GM21619 (cell line): ENCODE results near the gene DSCAML1.

Source experiments
- ATAC-seq: cut with Tn5 transposase; IDR thresholded peaks from one replicate; pipeline ENCODE4 v1.9.1; 2021; ENCODE audit not compliant: unreplicated experiment

Gene DSCAML1

DNA sequence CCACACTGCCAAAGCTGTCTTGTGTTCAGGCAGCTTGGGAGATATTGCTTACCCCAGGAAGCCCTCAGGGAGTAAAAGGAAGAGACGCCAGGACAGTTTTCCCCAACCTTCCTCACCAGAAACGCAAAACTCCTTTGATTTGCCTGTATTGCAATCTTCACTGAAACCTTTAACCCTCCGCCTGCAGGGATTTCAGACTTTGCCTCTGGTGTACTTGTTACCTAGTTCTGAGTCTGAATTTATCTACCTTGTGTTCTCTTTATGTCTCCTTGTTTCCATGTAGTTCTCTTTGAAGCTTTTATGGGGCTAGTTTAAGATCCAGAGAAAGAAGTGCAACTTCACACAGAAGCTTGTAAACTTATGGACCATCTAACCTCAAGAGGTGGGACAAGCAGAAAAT, 154.2 kb downstream of the DSCAML1 start:
- no peak for ATAC-seq

GRCh38 chr11:117642396-117642795, 154.6 kb downstream of the DSCAML1 start:
- ATAC-seq: no peak

DNA sequence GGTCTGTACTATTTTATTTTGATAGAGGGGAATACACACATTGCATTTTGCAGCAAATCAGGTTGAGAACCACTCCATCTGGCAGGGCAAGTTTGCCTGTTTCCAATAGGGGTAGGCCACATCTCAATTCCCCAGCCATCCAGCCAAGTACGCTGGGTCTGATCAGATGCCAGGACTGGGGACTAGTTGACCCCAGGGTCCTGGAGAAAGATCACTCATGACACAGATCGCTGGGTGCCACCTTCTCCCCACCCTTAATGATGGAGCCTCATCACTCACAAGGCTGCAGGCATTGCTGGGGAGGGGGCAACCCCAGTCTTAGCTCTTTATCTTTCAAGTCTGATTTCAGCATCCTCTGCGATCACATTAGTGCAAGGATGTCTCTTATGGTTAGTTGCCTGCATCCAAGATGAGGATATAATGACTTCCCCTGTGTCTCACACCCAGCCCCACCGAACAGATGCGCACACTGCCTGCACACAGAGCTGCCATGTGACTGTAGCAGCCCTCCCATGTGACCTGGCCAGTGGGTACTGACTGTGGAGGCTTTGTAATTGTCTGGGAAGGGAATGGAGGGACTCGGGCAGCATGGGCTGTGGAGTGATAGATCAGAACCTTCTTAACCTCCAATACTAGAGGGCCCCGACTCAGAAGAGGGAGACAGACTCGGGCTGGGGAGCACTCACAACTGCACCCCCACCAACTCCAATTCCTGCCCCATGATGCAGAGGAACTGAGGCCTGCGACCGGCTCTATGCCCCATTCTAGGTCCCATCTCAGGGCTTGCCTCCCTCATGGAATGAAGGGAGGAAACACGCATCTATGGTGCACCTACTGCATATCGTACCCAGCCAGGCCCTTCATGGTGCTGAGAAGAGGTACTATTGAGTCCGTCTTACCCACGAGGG, 155.8 kb downstream of the DSCAML1 start:
- no peak for ATAC-seq

DNA sequence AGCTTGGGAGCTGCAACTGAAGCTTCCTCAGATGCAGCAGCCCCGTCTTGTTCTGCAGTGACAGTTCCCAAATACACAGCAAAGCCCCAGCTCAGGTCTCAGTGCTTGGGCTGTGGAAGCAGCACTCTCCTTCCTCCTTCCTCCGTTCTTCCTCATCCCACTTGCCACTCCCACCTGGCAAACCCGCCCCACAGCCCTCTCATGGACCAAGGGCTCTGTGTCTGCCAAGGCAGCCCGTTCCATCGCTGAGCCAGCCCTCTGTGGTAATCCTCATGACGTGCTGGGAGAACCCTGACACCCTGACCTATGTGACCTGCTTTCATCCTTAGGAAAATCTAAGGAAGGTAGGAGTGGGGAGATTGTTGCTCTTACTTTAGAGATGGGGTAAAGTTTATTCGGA, 157.0 kb downstream of the DSCAML1 start:
- no peak for ATAC-seq

- ATAC-seq: no peak
Observed at GRCh38 chr11:117639601-117640000, 157.4 kb downstream of the DSCAML1 start.

DNA sequence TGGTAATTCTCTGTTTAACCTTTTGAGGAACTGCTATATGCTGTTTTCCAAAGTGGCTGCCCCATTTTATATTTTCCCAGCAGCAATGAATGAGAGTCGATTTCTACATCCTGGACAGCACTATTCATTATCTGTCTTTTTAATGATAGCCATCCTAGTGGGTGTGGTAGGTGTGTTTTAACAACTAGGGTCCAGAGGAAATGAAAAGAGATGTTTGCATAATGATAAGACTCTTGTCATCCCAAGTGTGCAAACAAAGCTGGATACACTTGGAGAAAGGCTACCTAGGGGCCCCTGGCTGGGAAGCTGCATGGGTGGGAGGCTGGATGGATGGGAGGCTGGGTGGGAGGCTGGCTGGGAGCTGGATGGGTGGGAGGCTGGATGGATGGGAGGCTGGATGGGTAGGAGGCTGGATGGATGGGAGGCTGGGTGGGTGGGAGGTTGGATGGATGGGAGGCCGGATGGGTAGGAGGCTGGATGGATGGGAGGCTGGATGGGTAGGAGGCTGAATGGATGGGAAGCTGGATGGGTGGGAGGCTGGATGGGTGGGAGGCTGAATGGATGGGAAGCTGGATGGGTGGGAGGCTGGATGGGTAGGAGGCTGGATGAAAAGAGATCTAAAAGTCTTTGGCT, 158.0 kb downstream of the DSCAML1 start:
- ATAC-seq: no peak

- ATAC-seq: no peak
Observed at GRCh38 chr11:117634756-117635603, 162.0 kb downstream of the DSCAML1 start.

DNA sequence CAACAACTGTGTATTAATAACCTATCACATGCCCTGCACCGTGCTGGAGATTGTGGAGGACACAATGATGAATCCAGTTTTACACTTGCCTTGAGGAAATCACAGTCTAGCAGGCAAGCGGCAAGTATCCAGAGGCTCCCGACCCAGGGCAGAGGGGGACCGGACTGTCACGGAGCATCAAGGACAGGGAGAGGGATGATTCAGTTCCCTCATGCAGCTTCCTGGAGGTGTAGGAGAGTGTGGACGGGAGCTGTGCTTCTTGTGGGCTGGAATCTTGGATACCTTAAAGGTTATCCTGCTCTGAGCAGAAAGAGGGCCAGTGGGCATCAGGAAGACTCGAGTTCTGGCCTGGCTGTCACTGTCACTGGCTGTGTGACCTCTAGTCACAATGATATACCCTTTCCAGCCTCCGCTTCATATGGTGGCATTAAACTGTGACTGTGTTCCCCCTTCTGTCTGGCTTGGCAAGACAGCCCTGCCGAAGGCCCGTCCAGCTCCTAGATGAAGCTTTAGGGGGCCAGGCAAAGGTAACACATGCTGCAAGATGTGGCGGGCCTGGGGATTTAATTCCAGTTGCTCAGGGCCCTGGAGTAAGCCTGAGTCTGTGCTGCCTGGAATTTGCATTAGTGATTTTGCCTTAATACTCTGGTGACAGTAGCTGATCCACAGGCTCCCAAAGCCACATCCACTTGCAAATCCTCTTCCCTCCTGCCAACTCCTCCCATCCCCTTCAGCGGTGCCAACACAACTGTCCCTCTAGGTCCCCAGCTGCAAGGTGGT, 162.8 kb downstream of the DSCAML1 start:
- no peak for ATAC-seq

- no peak for ATAC-seq
Observed at GRCh38 chr11:117633186-117633754, 163.7 kb downstream of the DSCAML1 start.

DNA sequence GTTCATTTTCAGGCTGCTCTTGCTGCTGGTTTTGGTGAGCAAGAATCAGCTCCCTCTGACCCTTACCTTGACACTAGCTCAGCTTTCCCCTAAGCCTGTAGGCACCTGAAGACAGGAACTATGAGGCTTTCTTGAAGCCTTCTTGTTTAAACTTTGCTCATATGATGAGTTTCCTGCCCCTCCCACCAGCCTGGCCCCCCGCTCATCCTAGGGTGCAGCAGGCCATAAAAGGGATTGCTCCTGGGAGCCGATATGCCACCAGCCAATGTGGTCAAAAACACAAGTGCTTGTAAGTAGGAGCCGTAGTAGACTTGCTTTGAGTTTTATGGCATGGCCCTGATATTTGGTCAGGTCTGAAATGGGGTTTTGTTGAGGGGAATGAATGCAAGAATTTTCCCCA, 164.7 kb downstream of the DSCAML1 start:
- no peak for ATAC-seq

DNA sequence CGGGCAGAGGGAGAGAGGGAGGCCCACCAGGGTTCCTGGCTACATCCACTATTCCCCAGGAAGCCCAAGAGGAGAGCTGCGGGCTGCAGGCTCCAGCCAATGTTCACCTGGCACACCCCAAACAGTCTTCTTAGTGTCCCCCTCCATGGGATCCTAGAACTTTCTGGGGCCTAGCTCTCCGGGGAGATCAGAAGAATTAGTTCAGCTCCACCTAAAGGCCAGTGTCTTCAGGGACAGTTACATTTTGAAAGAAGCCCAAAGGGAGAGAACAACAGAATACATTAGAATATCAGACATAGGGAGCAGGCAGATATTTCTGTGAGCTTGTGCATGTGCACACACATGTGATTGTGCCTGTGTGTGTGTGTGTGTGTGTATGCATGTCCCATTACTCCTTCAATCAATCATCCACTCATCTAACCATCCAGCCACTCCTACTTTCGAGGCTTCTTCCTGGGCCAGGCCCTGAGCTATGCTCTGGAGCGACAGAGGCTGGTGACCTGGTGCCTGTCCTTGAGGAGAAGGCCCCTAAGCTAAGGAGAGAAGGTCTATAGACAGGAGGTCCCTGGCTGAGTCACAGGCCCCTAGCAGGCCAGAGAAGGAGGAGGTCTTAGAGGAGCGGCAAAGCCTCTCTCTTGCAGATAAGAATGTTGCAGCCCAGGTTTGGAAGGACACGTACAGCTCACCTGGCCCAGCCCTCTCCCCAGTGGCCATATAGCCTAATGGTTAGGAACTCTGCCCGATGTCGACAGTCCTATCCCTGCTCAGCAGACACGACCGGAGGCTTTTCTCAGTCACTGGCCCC, 165.5 kb downstream of the DSCAML1 start:
- no peak for ATAC-seq

GRCh38 chr11:117629891-117630538, 167.0 kb downstream of the DSCAML1 start:
- no peak for ATAC-seq

- ATAC-seq: no peak
Observed at GRCh38 chr11:117629146-117629545, 167.9 kb downstream of the DSCAML1 start.

- no peak for ATAC-seq
Observed at GRCh38 chr11:117627259-117627658, 169.8 kb downstream of the DSCAML1 start.

GRCh38 chr11:117626576-117626975, 170.4 kb downstream of the DSCAML1 start:
- no peak for ATAC-seq

DNA sequence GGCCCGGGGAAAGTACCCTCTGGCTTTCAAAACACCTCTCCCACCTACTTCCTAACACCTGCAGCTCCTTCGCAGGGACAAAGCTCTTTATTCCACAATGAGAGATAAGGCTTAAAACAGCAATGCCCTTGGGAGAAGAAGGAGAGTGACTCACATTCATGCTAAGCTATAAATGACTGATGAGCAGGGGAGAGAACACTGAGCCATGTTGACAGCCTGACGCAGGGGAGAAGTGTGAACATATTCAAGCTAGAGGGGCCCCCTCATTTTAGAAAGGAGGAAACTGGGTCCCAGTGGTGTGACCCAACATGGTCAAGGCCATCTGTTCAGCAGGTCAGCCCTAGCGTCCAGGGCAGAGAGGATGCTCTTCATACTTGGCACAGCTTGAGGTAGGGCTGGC, 171.8 kb downstream of the DSCAML1 start:
- ATAC-seq: no peak

DNA sequence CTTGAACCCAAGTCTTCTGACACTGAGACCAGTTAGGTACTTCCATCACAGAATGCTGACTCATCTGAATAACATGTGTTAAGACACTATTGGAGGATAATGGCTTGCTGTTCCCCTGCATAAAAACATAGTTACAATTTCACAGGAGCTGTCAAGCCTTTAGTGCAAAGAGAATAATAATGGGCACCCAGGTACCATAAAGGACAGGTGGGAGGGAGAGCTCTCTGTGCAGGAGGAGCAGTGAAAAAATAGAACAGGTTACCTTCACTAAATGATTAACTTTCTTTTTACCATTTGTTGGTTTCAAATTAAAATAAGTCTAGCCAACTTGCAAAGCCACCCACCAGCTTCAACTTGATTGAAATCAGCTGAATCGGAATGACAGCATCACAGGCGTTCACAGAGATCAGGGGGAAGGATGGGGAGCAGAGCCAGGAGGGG, 173.2 kb downstream of the DSCAML1 start:
- no peak for ATAC-seq

DNA sequence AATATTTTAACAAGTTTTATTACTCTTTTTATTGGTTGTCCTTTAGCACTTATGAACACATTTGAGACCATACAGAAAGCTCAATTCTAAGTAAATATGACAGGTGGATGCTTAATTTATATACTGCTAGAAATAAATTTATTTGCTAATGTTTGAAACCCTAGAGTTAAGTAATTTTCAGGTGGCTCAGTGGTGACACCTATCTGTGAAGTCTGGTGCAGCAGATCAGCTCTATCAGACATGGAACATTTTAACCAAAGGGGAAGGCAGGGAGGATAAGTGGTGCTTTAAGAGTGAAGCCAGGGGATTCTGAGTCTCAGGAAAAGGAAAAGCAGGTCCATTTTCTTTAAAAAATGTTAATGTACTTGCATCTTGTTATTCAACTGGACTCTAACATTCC, 175.8 kb downstream of the DSCAML1 start:
- ATAC-seq: no peak

DNA sequence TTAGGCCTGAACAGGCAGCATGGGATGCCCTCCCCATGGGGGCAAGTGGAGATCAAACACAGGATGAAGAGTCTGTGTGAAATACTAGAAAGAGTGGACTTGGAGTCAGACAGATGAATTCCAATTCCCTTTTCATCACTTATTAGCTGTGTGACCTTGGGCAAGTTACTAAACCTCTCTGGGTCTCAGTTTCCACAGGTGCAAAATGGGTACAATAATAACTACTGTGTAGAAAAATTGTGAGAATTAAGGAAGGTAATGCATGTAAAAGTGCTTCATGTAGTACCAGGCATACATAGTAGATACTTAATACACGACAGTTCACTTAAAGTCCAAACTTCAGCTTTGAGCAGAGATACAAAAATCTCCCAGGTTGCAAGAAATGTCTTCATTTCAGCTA, 176.4 kb downstream of the DSCAML1 start:
- ATAC-seq: no peak
